Pulmonary artery endothelial cell (primary cell): Measurements from ENCODE around the gene MRPL55. TPM values are rescaled to one million over a fixed set of nuclear protein-coding genes. Genes with fewer than 3 reads are reported as not detected.

Experiments
- DNase-seq: peaks from one replicate; pipeline ENCODE4 v3.0.0-alpha.2; 2011; ENCODE audit warnings: low read depth, low spot score
- total RNA-seq: library from RNA; depleted of rRNA; stranded (reverse); fragments of >200 nt; gene quantifications from 2 replicates; pipeline ENCODE4 v1.2.3, GENCODE V29; 2014

Gene MRPL55
- total RNA-seq: 58.7 and 73.1 TPM in 2 replicates

- peak; percentile 85 for DNase-seq
Measured at GRCh38 chr1:228109073-228109961, at the start of gene MRPL55. Gene MRPL55 (minus strand): TSS chr1:228109299. CDS start chr1:228108260, 1,039 bp downstream.

- no peak for DNase-seq
Measured at GRCh38 chr1:228158151-228159007, 49.3 kb upstream of the MRPL55 start.

- DNase-seq: no peak
Measured at GRCh38 chr1:228157729-228158126, 48.6 kb upstream of the MRPL55 start.

GRCh38 chr1:228156941-228157728, 48.0 kb upstream of the MRPL55 start:
- no peak for DNase-seq

GRCh38 chr1:228156515-228156881, 47.4 kb upstream of the MRPL55 start:
- no peak for DNase-seq

- DNase-seq: no peak
Measured at GRCh38 chr1:228155596-228156514, 46.8 kb upstream of the MRPL55 start.

GRCh38 chr1:228154670-228155571, 45.8 kb upstream of the MRPL55 start:
- no peak for DNase-seq

- no peak for DNase-seq
Measured at GRCh38 chr1:228154021-228154669, 45.0 kb upstream of the MRPL55 start.

- DNase-seq: no peak
Measured at GRCh38 chr1:228152918-228153258, 43.8 kb upstream of the MRPL55 start.

- DNase-seq: no peak
Measured at GRCh38 chr1:228152097-228152917, 43.2 kb upstream of the MRPL55 start.

- no peak for DNase-seq
Measured at GRCh38 chr1:228151180-228151925, 42.3 kb upstream of the MRPL55 start.

- no peak for DNase-seq
Measured at GRCh38 chr1:228150461-228151179, 41.5 kb upstream of the MRPL55 start.

- no peak for DNase-seq
Measured at GRCh38 chr1:228150120-228150460, 41.0 kb upstream of the MRPL55 start.

GRCh38 chr1:228149406-228150119, 40.5 kb upstream of the MRPL55 start, which contains the start of gene GJC2:
Gene GJC2 (plus strand): TSS chr1:228149930. CDS start chr1:228157759, 7,829 bp downstream.
- DNase-seq: no peak

- DNase-seq: no peak
Measured at GRCh38 chr1:228148935-228149405, 39.9 kb upstream of the MRPL55 start.
